Measurements from ENCODE around the gene COTL1.

DNA sequence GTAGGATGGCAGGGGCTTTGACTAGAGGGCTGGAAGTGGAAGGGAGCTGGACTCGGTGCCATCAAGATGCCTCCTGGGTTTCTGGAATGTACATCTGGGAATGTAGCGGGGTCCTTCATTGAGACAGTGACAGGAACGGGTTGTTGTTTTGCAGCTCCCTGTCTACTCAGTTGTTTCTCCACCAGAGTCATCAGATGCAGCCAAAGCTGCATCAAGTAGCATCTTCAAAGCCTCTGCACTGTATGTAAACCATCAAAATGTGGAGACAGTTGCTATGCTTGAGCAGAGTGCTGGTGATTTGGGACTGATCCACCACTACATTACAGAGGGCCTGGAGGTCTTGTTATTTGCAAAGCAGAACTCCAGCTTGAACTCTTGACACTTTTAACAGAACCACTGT, 88.3 kb downstream of the COTL1 start:
- TF ChIP-seq SIN3A (IDR thresholded peaks at IDR 0.05; ENCODE audit: borderline replicate concordance, insufficient read depth, low read length) (no peak), REST (IDR thresholded peaks at IDR 0.05; ENCODE audit: insufficient read depth in 1 of 2, low read depth in 2 of 2, low read length in 2 of 2) (no peak)
